GM19023 (cell line): ENCODE measurements around the gene EPG5.
"Not testable (repeated sequence)": the region's sequence is repeated elsewhere in the genome, so short reads cannot be mapped to it uniquely, and the experiment has no call there.

ENCODE experiments used
- ATAC-seq: cut with Tn5 transposase; IDR thresholded peaks from one replicate; pipeline ENCODE4 v1.9.1; 2021; ENCODE audit warnings: mild to moderate bottlenecking, moderate library complexity; ENCODE audit not compliant: unreplicated experiment

The EPG5 gene

DNA sequence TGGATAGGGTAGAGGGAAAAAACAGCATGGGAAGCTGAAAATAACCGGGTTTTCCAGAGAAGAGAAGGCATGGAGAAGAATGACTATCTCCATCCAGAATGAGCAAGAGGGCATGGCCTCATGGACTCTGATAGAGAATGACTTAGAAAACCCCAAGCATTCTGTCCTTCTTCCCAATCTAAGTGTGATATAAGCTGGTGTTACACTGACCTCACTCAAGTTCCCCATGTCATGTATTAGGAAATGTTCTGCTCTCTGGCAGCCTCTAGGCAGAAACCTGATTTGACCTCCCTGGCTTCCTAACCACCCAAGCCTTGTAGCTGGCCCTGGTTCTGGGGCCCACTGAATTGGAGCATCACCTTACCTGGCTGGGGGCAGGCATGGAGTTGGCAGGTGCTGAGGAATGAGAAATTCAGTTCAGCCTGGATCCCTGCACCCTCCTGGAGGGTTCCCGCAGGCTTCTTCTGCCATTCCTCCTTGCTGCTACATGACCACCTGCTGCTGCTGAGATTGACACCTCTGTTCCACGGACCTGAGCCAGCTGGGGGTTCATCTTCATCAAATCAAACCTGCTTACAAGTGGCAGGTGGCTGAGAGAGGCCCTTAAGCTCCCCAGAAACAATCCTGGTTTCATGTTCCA lies 146.9 kb downstream of the EPG5 start:
- no peak for ATAC-seq

DNA sequence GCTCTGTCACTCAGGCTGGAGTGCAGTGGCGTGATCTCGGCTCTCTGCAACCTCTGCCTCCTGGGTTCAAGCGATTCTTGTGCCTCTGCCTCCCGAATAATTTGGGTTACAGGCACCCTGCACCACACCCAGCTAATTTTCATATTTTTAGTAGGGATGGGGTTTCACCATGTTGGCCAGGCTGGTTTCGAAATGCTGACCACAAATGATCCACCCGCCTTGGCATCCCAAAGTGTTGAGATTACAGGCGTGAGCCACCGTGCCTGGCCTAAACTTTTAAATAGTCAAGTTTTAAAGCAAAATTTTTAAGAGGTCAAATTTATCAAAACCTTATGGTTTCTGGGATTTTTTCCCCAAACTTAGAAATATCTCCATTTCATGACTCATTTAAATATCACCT lies 148.4 kb downstream of the EPG5 start:
- not testable (repeated sequence) for ATAC-seq

DNA sequence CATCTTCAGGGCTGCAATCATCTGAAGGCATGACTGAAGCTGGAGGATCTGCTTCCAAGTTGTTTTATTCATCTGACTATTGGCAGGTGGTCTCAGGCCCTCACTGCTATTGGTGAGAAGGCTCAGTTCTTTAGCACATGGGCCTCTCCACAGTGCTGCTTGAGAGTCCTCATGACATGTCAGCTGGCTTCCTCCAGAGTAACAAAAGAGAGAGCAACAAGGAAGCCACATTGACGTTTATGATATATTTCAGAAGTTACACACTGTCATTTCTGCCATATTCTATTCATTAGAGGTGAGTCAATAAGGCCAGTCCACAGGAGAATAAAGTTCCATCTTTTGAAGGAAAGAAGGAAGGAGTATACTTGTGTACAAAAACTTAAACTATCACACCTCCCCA lies 149.6 kb downstream of the EPG5 start:
- ATAC-seq: no peak

DNA sequence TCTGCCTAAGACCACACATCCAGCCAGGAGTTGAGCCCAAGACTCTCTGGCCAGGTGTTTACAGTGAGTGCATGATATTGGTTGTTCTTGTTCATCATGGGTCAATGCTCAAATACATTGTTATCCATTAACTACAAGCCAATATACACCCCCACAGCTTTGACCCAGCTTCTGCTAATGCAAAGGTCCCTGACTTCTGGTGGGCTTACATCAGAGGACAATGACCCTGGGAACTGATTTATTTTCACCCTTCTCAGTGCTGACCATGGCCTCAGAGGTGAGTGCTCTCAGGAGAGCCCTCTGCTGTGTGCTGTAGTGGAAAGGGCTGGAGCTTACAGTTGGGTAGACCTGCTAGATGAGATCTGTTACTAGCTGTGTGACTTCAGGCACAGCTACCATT lies 152.4 kb downstream of the EPG5 start:
- ATAC-seq: not testable (repeated sequence)

DNA sequence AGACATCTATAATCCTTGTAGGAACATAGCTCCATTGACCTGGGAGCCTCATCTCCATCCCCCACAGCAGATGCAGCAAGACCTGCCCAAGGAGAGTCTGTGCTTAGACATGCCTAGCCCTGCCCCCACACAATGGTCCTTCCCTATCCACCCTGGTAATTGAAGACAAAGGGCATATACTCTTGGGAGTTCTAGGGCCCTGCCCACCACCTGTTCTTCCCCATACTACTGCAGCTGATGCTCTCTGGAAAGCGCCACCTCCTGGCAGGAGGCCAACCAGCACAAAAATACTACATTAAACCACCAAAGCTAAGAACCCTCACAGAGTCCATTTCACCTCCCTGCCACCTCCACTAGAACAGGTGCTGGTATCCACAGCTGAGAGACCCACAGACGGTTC lies 160.0 kb downstream of the EPG5 start:
- ATAC-seq: not testable (repeated sequence)

DNA sequence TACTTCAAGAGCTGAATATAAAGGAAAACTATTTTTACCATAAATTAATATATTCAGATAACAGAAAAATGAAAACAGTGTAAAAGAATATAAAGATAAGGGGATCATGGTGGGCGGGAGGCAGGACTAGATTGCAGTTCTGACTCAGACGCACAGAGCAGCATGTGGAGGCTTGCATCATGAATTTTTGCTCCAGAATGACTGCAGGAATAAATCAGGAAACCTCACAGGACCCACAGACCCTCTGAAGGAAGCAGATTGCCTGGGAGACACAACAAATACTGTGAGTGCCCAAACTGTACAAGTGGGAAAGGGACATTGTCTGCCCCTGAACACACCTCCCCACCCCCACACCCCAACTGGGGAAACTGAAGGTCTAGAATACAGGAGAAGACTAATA lies 160.9 kb downstream of the EPG5 start:
- no peak for ATAC-seq

DNA sequence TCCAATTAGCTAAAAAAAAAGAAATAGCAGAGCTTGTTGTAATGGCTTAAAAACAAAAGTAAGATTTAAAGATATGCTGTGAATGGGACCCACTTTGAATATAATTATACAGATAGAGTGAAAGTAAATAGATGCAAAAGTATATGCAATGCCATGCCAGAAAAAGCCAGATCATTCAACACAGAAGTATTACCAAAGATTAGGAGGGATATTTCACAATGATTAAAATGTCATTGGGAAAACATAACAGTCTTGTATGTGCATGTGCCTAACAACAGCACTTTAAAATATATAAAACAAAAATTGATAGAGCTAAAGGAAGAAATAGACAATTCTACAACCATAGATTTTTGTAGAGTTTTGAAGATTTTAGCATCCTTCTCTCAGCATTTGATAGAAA lies 161.6 kb downstream of the EPG5 start:
- ATAC-seq: no peak

DNA sequence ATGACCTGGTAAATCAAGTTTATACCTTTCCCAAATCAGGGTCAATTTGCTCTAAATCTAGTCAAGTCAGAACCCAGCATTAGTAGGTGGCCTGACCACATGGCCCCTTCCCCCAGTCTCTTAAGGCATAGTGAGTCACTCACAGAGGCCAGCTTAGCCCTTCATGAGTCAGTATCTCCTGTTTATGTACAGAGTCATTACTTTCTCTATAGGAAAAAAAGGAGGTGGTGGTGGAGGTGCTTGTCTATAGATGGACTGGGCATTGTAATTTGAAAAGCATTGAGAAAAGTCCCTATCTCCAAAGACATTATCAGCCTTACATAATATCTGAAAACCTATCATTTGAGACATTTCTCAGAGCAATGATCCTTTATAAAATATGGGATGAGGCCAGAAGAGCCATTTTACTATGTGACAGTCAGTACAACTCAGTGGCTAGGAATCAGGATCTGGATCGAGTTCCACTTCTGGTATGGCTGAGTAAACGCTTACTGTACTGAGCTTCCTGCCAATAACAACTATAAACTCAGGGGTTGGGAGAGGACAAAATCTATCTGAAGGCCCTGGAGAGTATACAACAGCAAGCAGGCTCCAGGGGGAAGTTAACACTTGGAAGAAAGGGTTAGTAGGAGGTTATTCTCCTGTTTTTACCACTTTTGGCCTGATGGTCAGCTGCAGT lies 164.2 kb downstream of the EPG5 start:
- ATAC-seq: no peak

DNA sequence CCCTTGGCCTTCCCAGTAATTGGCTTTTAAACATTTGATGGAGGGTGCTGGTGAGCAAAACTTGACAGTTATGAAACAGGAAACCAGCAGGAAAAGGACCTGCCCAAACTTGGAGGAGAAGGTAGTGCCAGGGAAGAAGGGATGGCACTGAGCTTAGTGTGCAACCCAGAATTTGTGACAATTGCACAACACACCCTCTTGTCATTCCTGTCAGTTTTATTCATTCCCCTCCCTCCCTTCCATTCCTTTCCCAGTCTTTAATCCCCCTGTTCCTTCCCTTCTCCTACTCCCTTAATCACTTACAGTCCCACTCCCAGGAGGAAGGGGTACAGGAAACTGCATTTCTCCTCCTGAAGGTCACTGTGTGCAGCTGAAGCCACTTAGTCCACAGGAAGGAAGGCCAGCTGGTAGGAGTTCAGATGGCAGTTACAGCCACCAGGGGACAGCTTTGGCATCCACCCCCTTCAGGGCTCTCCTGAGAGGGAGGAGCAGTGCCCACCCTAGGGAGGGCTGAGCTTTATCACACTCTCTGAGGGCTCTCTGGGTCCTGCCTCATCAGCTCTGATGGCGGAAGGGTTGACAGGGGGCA lies 165.6 kb downstream of the EPG5 start:
- no peak for ATAC-seq
